CD4-positive, alpha-beta T cell treated with Interleukin-15 for 4 hours (primary cell): Measurements from ENCODE around the gene ZP3.
"Not testable (repeated sequence)": the region's sequence is repeated elsewhere in the genome, so short reads cannot be mapped to it uniquely, and the experiment has no call there.

Experiments used
- DNase-seq: peaks from one replicate; pipeline ENCODE4 v3.0.0-alpha.2; 2020; ENCODE audit warnings: low spot score

Gene ZP3

GRCh38 chr7:76424413-76425111 lies at the start of gene ZP3:
Gene ZP3, plus strand, starts transcription at chr7:76424950. Its CDS starts 15 bp downstream, at chr7:76424965.
- DNase-seq = no peak

- DNase-seq = no peak
Observed at GRCh38 chr7:76375251-76375650, 49.5 kb upstream of the ZP3 start.

- DNase-seq = no peak
Observed at GRCh38 chr7:76377186-76377918, 47.4 kb upstream of the ZP3 start.

GRCh38 chr7:76380623-76380966 lies 44.2 kb upstream of the ZP3 start:
- DNase-seq = no peak

DNA sequence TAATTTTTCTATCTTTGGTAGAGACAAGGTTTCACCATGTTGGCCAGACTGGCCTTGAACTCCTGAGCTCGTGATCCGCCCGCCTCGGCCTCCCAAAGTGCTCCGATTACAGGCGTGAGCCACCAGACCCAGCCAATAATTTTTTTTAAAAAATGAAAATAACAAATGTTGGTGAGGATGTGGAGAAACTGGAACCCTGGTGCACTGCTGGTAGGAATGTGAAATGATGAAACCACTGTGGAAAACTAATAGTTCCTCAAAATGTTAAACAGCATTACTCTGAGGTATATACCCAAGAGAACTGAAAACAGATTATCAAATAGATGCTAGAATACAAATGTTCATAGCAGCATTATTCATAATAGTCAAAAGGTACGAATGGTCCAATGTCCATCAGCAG lies 42.9 kb upstream of the ZP3 start:
- DNase-seq = no peak

- DNase-seq = no peak
Observed at GRCh38 chr7:76383089-76383944, 41.4 kb upstream of the ZP3 start.

- DNase-seq = no peak
Observed at GRCh38 chr7:76386691-76387260, 38.0 kb upstream of the ZP3 start.

DNA sequence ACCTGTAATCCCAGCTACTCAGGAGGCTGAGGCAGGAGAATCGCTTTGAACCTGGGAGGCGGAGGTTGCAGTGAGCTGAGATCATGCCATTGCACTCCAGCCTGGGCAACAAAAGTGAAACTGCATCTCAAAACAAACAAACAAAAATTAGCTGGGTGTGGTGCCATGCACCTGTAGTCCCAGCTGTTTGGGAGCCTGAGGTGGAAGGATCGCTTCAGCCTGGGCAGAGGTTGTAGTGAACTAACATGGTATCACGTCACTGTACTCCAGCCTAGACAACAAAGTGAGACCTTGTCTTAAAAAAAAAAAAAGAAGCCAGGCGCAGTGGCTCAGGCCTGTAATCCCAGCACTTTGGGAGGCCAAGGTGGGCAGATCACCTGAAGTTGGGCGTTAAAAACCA lies 37.0 kb upstream of the ZP3 start:
- not testable (repeated sequence) for DNase-seq

- DNase-seq = no peak
Observed at GRCh38 chr7:76390092-76390491, 34.7 kb upstream of the ZP3 start.

- no peak for DNase-seq
Observed at GRCh38 chr7:76392531-76393115, 32.1 kb upstream of the ZP3 start.

GRCh38 chr7:76393116-76394031 lies 31.4 kb upstream of the ZP3 start:
- DNase-seq = peak; percentile 92

GRCh38 chr7:76394957-76395356 lies 29.8 kb upstream of the ZP3 start:
- DNase-seq = no peak

DNA sequence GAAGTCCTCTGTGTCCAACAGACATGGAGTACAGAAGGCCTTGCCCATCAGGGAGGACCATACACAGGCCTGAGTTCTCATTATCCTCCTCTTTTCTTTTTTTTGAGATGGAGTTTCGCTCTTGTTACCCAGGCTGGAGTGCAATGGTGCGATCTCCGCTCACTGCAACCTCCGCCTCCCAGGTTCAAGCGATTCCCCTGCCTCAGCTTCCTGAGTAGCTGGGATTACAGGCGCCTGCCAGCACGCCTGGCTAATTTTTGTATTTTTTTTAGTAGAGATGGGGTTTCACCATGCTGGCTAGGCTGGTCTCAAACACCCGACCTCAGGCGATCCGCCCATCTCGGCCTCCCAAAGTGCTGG lies 29.2 kb upstream of the ZP3 start:
- not testable (repeated sequence) for DNase-seq

DNA sequence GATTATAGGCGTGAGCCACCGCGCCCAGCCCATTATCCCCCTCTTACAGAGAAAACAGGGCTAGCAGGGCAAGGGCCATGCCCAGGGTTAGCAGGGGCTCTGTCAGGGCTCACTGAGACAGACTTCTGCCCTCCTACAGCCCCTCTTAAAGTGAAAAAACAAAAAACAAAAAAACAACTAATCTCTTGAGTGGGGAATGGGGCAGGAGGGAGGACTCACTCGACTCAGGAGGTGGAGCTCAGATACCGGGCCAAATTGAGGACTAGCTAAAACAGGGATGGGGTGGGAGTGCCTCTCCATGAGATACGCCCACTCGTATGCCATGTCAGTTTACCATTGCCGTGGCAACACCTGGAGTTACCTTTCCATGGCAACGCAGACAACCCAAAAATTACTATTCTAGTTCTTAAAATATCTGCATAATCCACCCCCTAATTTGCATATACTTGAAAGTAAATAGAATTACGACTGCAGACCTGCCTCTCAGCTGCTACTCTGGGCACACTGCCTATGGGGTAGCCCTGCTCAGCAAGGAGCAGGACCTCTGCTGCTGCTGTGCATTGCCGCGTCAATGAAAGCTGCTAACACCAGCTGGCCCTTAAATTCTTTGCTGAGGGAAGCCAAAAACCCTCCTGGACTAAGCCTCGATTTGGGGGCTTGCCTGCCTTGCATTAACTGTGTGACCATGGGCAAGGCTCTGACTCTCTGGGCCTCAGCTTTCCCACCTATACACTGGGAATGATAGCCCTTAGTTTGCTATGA lies 28.6 kb upstream of the ZP3 start:
- no peak for DNase-seq

DNA sequence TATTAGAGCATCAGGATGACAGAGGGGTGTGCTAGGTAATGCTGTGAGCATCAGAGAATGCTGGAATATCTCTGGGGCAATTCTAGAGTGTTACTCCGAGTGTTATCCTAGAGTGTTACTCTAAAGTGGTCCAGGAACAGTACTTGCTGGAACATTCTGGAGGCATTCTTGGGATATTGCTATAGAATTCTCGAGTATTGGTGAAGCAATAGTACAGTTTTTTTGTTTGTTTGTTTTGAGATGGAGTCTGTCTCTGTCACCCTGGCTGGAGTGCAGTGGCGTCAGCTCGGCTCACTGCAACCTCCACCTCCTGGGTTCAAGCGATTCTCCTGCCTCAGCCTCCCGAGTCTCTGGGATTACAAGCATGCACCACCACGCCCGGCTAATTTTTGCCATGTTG lies 27.9 kb upstream of the ZP3 start:
- DNase-seq = no peak

- DNase-seq = peak; percentile 85
Observed at GRCh38 chr7:76397409-76398183, 27.2 kb upstream of the ZP3 start.

DNA sequence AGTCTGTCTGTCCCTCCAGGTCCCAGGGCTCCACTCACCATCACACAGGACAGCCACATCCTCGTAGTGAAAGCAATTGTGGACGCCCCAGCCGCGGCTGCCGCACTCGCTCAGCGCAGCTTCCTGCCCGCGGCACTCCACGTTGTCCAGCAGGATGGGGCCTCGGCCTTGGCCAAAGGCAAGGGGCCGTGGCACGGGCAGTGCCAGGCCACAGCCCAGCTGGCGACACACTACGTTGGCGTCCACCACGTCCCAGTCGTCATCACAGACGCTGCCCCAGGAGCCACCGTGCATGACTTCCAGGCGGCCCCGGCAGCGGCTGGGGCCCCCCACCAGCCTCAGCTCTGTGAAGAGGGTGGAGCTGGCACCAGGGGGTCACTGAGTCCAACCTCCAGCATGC lies 24.5 kb upstream of the ZP3 start:
- DNase-seq = no peak

- not testable (repeated sequence) for DNase-seq
Observed at GRCh38 chr7:76403097-76403496, 21.7 kb upstream of the ZP3 start.

GRCh38 chr7:76403780-76404494 lies 20.8 kb upstream of the ZP3 start:
- no peak for DNase-seq
